Hematopoietic multipotent progenitor cell treated with erythropoietin and hydrocortisone succinate and interleukin-3 and kit ligand, for 17 days (in vitro differentiated cells): ENCODE measurements around the gene SMAD3.

Source experiments
- DNase-seq: peaks from one replicate; pipeline ENCODE4 v3.0.0-alpha.2; 2015; ENCODE audit warnings: low spot score

Gene SMAD3

DNA sequence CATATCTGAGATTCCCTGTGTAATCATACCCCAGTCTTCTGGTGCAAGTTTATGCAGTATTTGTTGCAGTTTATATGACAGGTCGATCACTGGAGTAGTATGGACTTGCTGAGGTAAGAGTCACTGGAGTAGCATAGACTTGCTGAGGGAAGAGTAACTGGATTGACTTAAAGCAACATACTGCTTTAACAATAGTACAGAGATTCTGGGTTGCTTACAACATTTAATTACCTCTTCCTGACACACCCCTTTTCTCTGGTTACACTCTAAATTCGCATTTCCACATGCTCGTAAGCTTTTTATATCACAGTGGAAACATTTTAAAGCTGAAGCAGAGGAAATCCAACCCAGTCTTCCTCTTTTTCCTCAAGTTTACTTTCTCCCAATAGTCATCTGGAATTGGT is 177.3 kb downstream of the SMAD3 start:
- no peak for DNase-seq
